Activated CD4-positive, CD25-positive, alpha-beta regulatory T cell (primary cell): ENCODE results near the gene RPS27L.

Source experiments
- DNase-seq, 4 experiments: peaks; one replicate each; lab custom pipeline; 2025; lab: John Stamatoyannopoulos, UW

RPS27L gene

DNA sequence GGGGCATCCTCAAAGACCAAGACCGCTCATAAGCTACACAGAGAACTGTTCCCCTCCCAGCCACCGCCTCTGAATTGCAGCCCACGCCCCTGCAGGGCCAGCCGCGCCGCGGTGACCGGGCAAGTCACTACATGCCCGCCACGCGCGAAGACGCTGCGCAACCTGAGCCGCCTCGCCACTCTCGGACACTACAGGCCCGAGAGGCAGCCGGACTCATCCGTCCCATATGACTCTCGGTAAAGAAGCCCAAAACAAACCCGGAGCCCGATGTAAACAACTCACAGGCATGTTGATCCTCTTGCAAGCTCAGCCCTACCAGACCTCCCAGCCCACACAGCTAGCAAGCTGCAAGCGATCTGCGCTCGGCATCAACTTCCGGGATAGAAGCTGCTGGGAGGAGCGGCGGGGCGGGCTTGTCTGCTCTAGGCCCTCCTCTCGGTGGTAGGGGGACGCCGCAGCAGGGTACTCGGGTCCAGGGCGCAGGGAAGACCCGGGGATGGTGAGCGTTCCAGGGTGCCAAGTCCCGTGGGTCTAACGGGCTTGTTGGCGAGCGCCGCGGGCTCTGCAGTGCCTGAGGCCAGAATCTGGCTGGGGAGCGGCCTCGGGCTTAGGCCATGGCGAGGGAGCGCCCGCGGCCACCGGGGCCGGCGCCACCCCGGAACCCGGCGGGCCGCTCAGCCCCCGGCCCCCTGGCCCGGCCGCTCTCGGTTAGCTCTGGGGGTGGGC, at the start of gene RPS27L:
Gene RPS27L (minus strand): TSS at position 360 of the 726 bp plus-strand sequence. CDS start 72 bp downstream, at position 288.
- DNase-seq, result peak; percentile 56 to 77 (median 76)

DNA sequence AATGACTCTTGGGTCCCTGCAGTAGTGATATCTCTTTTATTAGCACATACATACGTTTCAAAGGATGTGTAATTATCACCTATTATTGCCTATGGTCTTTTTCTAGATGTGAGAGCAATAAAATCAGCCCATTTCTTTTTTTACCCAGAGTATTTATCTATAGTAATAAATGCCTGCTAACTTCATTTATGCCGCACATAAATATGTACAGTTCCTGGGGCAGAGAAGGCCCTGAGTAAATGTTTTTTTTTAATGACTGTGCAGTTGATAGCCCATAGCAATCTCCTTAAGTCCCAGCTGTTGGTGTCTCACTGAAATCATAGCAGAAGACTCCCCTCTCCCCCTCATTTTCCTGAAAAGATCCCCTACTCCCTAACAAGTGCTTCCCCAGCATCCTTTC, 48.8 kb upstream of the RPS27L start:
- DNase-seq, result no peak

DNA sequence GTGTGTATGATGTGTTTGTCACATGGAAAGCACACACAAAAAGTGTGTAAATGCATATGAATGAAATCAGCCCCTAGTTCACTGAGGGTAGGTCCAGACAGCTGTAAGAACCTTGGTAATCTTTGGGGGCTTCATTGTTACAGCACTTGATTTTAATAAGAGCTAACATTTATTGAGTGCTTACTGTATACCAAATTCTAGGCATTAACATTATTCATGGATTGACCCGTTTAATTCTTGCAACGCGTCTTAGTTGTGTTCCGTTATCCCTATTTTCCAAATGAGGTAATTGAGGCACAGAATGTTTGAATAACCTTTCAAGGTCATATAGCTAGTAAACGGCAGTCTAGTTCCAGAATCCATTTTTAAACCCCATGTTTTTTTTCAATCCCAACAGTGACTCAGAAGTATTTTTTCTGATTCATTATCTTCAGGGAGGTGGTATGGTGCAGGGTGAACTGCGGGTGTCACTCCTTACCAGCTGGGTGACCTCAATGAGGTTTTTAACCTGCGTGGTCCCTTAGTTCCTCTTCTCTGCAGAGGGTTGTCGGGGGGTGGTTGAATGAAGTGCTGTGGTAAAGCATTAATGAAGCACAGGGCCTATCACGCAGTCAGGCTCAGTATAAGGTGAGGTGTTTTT, 46.3 kb upstream of the RPS27L start:
- peak in 1 of 4 experiments; percentile 2 for DNase-seq

- no peak for DNase-seq
Observed at GRCh38 chr15:63202861-63203260, 45.6 kb upstream of the RPS27L start.

DNA sequence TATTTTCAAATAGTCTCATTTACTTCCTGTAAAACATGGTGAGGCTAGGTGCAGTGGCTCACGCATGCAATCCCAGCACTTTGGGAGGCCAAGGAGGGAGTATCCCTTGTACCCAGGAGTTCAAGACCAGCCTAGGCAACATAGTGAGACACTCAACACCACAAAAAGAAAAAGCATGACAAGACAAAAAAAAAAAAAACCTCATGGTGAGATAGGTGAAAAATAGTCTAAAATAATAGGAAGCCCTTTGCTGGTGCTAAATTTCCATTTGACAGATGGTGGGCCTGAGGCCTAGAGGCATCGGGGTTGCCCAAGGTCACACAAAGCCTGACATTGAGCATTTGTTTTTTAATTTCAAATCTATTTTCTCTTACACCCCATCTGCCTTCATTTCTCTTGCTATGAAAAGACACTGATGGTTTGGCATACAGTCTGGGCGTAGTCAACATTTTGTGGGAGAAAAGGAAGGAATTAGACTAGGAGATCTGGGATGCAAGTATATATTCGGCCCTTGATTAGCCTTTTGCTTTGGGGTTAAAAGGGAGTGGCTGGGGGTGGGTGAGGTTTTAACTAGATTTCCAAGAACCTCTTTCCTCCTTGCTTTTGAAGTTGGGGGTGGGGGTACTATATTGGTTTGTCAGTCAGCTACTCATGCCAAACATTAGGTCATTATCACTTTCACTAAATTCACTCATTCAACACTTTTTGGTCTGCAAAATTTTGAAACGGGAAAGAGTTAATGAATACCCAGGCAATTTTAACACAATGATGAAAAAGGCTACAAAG, 43.4 kb upstream of the RPS27L start:
- no peak for DNase-seq

DNA sequence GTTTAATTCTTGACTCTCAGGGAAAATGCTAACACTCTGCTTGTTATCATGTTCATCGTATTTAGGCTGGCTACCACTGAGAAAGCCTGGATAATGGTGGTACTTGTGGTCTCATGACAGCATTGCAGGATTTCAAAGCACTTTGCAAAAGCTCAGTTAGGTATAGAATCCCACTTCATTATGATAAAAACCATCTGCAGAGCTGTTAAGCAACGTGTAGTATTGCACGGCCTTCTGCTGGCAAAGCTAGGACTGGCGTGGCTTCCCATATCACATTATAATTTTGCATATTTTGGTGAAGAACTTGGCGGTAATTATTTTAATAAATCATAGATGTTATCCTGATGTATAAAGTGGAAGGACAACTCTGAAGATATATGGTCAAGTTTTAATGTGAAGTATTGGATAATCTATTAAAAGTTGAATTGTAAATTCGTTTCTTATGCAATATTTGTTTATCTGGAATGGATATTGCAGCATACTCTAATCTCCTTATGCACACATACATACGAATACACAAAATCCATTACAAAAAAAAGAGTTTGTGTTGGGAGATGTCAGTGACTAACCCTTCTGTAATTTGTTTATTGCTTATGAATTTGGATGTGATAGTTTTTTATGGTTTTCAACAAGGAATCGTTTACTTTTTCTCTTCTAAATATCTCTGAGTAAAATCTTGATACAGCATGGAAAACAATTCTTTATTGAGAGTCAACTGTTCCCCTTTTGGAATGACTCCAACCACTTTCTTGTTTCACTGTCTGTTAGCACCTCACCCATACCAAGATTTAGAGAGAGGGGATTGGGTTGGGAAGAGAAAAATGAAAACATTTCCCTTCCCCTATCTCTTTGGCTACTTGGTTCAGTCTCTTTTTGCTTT, 41.3 kb upstream of the RPS27L start:
- DNase-seq, result no peak

DNA sequence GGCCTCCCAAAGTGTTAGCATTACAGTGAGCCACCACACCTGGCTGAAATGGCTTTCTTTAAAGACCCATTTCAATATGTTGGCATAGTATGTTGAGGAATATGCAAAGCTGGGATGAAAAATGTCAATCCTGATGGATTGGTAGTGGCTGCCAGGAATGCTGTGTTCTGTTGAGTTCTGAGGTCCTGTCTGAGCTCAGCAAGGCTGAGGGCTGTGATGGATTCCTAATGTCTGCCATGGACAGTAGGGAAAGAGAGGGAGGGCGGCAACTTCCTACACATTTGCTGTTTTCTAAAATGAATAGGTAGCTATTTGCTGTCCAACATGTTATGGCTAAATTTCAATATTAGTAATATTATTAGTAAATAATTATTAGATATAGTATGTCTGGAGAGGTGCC, 40.3 kb upstream of the RPS27L start:
- no peak for DNase-seq

GRCh38 chr15:63196842-63197241, 39.6 kb upstream of the RPS27L start:
- DNase-seq, result no peak

DNA sequence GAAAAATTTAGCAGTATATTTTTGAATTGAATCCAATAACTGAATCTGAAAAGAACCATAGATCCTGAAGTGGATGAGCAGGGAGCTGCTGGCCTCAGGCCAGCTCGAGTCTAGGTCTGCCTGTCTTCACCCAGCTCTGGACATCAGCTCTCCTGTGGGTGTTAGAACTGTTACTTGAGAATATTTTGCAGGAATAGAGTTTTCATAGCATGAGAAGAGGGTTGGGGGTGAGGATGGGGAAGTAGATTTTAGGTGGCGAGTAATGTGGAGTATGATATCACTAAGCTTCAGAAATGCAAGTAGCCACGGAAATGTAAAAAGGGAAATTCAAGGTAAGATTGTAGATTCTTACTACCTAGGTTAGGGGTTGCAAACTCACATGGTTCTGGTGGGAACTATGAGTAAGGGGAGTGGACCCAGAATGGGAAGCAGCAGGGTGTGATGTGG, 38.3 kb upstream of the RPS27L start:
- DNase-seq, result no peak

- no peak for DNase-seq
Observed at GRCh38 chr15:63194880-63195568, 37.7 kb upstream of the RPS27L start.

DNA sequence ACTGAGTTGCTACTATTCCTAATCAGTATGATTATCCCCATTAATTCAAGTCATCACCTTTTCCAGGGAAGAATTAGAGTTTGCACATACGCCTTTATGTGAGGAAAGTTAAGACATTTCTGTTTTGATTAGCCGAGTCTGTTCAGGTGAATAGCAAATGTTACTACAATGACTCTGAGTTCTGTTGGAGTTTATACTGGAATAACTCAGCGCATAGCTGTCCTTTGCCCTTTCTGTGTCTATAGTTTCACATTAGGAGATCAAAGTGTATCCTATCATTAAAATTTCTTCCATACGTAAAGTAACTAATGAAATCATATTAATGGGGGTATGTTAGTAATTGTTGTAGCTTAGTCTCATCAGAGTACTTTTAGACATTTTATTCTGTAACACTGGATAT, 37.0 kb upstream of the RPS27L start:
- DNase-seq, result no peak

- DNase-seq, result no peak
Observed at GRCh38 chr15:63192619-63193206, 35.4 kb upstream of the RPS27L start.

DNA sequence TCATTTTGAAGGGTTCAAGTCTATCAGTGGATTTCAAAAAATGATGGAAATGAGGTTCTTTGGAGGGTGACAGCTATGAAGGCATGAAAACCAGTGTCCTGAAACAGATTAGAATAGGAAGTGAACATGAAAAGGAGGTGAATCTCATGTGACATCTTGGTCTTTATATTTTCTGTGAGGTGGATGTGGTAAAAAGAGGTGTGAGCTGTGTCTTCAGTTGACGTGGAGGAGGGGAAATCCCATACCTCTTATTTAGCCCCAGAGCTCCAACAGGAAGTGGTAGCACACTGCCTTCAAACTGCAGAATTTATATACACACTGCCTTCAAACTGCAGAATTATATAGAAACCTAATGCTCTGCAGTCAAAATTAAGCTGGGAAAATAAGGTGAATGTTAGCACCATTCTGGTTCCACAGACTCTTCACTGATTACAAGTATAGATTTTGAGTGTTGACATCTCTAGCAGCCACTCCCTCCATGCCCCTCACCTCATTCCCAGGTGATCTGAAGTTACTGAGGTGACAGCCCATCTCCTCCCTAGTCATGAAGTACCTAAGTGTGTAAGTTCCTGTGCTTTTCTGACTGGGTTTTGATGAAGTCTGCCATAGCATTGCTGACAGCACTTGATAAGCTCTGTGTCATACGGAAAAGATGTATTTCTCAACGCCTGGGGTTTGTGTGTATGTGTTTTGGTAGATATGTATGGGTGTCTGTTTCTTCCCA, 34.8 kb upstream of the RPS27L start:
- DNase-seq, result peak in 2 of 4 experiments; percentile 24 to 33

DNA sequence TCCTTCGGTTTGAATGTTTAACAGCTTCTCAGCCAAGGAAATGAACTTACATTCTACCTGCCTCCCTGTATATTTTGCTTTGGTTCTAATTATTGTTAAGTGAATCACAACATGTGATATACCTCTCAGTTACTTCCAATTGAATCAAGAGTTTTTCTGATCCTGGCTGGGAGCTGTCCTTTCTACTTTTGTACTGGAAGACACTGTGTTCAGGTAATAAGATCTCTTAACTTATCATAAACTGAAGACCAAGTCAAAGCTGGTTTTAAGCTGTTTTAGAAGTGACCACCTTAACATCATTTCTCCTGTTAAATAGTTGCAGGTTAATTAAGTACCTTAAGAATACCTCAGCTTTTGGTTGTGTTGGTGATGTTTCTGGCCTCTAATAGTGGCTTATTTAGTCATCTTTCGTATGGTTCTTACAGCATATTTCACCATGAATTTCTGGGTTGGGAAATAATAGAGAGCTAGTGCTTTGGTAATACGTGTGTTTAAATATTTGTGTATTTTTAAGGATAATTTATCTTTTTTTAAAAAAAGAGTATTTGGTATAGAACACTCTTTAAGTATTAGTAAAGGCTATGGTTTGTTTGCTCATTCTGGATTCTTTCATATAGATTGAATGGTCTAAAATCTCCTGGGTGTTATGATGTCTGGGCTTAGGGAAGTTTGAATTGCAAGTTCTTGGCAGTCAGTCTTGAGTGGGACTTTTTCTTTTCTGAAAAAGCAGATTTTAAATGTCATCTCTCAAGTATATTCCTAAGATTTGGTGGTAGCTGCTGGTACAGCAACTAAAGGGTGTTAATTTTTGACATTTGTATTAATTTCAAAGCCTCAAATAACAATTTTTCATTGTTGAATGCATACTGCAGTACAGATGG, 33.7 kb upstream of the RPS27L start:
- no peak for DNase-seq

DNA sequence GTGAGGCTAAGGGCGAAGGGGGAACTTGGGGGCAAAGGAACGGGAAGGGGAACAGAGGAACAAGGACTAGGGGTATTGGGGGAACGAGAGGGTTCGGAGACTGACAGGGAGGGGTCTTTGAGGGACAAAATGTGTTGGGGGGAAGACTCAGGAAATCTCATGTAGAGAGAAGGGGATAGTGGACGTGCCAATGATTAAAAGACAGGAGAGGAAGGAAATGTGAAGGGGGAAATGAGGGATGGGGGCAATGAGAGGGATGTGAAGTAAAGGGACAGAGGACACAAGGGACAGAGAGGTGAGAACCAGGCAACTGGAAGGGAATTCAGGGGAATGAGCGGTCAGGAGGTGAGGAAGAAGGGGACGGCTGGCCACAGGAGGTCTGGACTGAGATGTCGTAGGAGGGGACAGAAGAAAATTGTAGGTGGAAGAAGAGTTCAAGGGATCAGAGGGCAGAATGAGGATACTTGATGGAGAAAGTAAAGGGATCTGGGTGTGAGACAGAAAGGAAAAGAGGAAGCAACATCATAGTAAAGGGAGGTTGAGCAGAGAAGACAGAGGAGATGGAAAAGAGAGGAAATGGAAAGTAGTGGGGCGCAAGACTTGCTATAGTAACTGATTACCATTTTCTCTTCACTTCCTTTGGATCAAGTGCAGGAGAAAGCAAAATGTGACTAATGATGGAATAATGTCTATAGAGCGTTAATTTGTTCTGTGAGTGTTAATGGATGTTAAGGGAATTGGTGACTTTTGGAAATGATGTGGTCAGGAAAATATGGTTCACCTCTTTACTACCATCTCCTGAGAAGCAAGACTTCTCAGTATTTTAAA, 32.9 kb upstream of the RPS27L start:
- no peak for DNase-seq

- DNase-seq, result peak; percentile 97 to 98 (median 98)
Observed at GRCh38 chr15:63188926-63189871, 31.9 kb upstream of the RPS27L start, which contains the start of gene RAB8B. TSS of gene RAB8B (plus strand) at chr15:63189606. CDS start at chr15:63189625, 19 bp downstream.
